Measurements from ENCODE around the gene CACNA1I. TPM values are rescaled to one million over a fixed set of nuclear protein-coding genes. Genes with fewer than 3 reads are reported as not detected.
A peak's percentile ranks its signal among the peaks of the same experiment; 100 is the strongest.

CACNA1I gene
- total and polyA plus RNA-seq, 2 experiments from 2014 or later: 0.04 to 0.24 TPM

- Histone ChIP-seq H3K27me3 (peaks cover 25% of the 10 kb centered on the region), H3K9me3 (ENCODE audit: low read depth) (no peaks in the 10 kb centered on the region), H3K4me1 (ENCODE audit: low read depth) (no peaks in the 10 kb centered on the region), H3K36me3 (no peaks in the 10 kb centered on the region), H3K27ac (no peak overlapping the region), H3K4me3 (no peak overlapping the region)
- DNase-seq (ENCODE audit: low read depth in 1 of 2, low spot score in 1 of 2): no peak
- TF ChIP-seq, protein P1, sequence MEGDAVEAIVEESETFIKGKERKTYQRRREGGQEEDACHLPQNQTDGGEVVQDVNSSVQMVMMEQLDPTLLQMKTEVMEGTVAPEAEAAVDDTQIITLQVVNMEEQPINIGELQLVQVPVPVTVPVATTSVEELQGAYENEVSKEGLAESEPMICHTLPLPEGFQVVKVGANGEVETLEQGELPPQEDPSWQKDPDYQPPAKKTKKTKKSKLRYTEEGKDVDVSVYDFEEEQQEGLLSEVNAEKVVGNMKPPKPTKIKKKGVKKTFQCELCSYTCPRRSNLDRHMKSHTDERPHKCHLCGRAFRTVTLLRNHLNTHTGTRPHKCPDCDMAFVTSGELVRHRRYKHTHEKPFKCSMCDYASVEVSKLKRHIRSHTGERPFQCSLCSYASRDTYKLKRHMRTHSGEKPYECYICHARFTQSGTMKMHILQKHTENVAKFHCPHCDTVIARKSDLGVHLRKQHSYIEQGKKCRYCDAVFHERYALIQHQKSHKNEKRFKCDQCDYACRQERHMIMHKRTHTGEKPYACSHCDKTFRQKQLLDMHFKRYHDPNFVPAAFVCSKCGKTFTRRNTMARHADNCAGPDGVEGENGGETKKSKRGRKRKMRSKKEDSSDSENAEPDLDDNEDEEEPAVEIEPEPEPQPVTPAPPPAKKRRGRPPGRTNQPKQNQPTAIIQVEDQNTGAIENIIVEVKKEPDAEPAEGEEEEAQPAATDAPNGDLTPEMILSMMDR (IDR thresholded peaks at IDR 0.05; ENCODE audit: low read depth, low read length): no peak
Observed at GRCh38 chr22:39658367-39658766, 87.8 kb downstream of the CACNA1I start.

GRCh38 chr22:39658806-39659463, 88.4 kb downstream of the CACNA1I start:
- H3K27me3 ChIP-seq: peaks cover 31% of the 10 kb centered on the region
- H3K4me3 ChIP-seq: no peak overlapping the region

DNA sequence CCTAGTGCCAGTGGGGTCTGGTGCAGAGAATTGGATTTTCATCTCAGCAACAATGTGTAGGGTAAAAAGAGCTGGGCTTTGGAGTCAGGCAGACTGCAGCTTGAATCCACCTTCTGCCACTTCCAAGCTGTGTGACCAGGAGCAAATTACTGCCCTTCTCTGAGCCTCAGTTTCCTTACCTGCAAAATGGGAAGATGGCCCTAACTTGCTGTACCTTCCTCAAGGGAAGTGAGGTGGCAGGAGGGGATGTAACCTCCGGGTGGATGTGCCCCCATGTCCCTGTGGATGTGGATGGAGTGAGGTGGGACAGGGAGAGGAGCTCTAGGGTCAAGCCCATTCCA, 90.9 kb downstream of the CACNA1I start:
- peaks cover 34% of the 10 kb centered on the region for H3K27me3 ChIP-seq
- H3K36me3 ChIP-seq: no peaks in the 10 kb centered on the region
- peaks cover 3% of the 10 kb centered on the region for H3K4me1 ChIP-seq (ENCODE audit: low read depth)
- H3K27ac ChIP-seq: no peak overlapping the region
- DNase-seq (ENCODE audit: low read depth in 1 of 2, low spot score in 1 of 2): no peak
- no peaks in the 10 kb centered on the region for H3K9me3 ChIP-seq (ENCODE audit: low read depth)
- H3K4me3 ChIP-seq: no peak overlapping the region
- TF ChIP-seq, protein P1 (IDR thresholded peaks at IDR 0.05; ENCODE audit: low read depth, low read length): no peak

More at GRCh38 chr22:39658806-39659463, 88.4 kb downstream of the CACNA1I start:
- H3K4me1 ChIP-seq (ENCODE audit: low read depth): no peaks in the 10 kb centered on the region
- no peaks in the 10 kb centered on the region for H3K9me3 ChIP-seq (ENCODE audit: low read depth)
- no peaks in the 10 kb centered on the region for H3K36me3 ChIP-seq
- TF ChIP-seq, protein P1 (IDR thresholded peaks at IDR 0.05; ENCODE audit: low read depth, low read length): no peak
- DNase-seq (ENCODE audit: low read depth in 1 of 2, low spot score in 1 of 2): no peak
- H3K27ac ChIP-seq: no peak overlapping the region

GRCh38 chr22:39661842-39662685, 91.5 kb downstream of the CACNA1I start:
- DNase-seq (ENCODE audit: low read depth in 1 of 2, low spot score in 1 of 2): peak in 1 of 2 donors; percentile 48
- peak overlapping the region; percentile 27 for H3K4me3 ChIP-seq
- H3K4me1 ChIP-seq (ENCODE audit: low read depth): peaks cover 3% of the 10 kb centered on the region
- H3K36me3 ChIP-seq: no peaks in the 10 kb centered on the region
- H3K27me3 ChIP-seq: peaks cover 34% of the 10 kb centered on the region
- no peak overlapping the region for H3K27ac ChIP-seq
- H3K9me3 ChIP-seq (ENCODE audit: low read depth): no peaks in the 10 kb centered on the region
- TF ChIP-seq, protein P1 (IDR thresholded peaks at IDR 0.05; ENCODE audit: low read depth, low read length): no peak

- peak overlapping the region; percentile 27 for H3K4me3 ChIP-seq
- H3K27ac ChIP-seq: no peak overlapping the region
- peaks cover 3% of the 10 kb centered on the region for H3K4me1 ChIP-seq (ENCODE audit: low read depth)
- TF ChIP-seq, protein P1 (IDR thresholded peaks at IDR 0.05; ENCODE audit: low read depth, low read length): no peak
- H3K36me3 ChIP-seq: no peaks in the 10 kb centered on the region
- H3K9me3 ChIP-seq (ENCODE audit: low read depth): no peaks in the 10 kb centered on the region
- H3K27me3 ChIP-seq: peaks cover 34% of the 10 kb centered on the region
- no peak for DNase-seq (ENCODE audit: low read depth in 1 of 2, low spot score in 1 of 2)
Observed at GRCh38 chr22:39662686-39663052, 92.1 kb downstream of the CACNA1I start.

Data from cardiac muscle cell (in vitro differentiated cells and primary cell).